Left lung (tissue), 10 donors: Measurements from ENCODE around the gene ZNF281. TPM values are rescaled to one million over a fixed set of nuclear protein-coding genes. Genes with fewer than 3 reads are reported as not detected.

Experiments
- ATAC-seq: fragments of 200-7000 bp; cut with Tn5 transposase; one replicate; pipeline ENCODE4 v1.9.1; 2020; ENCODE audit warnings: moderate library complexity
- DNase-seq, 4 donors: peaks; one replicate each; pipeline ENCODE4 v3.0.0-alpha.2; 2013 to 2020
- H3K27ac ChIP-seq, 2 donors: fragments of 200-600 bp; sonication (generic) in 1 of 2; one replicate each; pipeline versions ENCODE4 v1.5.0 to v1.8.0; 2020 to 2021
- H3K27me3 ChIP-seq, 2 donors: fragments of 200-600 bp; sonication (generic) in 1 of 2; one replicate each; pipeline versions ENCODE4 v1.5.0 to v1.8.0; 2020 to 2021
- H3K36me3 ChIP-seq, 2 donors: fragments of 200-600 bp; sonication (generic) in 1 of 2; one replicate each; pipeline versions ENCODE4 v1.5.0 to v1.8.0; 2020 to 2021
- H3K4me1 ChIP-seq, 2 donors: fragments of 200-600 bp; one replicate each; pipeline ENCODE4 v1.8.0; 2021
- H3K4me3 ChIP-seq, 2 donors: fragments of 200-600 bp; sonication (generic) in 1 of 2; one replicate each; pipeline versions ENCODE4 v1.5.0 to v1.8.0; 2020 to 2021; ENCODE audit warnings: mild to moderate bottlenecking in 1 of 2
- H3K9me3 ChIP-seq, 2 donors: fragments of 200-600 bp; sonication (generic) in 1 of 2; one replicate each; pipeline versions ENCODE4 v1.5.0 to v1.8.0; 2020 to 2021
- CTCF ChIP-seq, 2 donors: fragments of 200-600 bp; sonication (generic) in 1 of 2; IDR thresholded peaks; one replicate each; pipeline versions ENCODE4 v1.5.0 to v1.8.0; 2021; ENCODE audit warnings: antibody characterized with exemption in 2 of 2
- intact Hi-C, 2 donors: fragments of 100-400 bp; cut with DNase I; formaldehyde crosslinking; loops; one replicate each; pipeline versions ENCODE4 v1.11.2 to v1.14.2; 2022
- polyA plus RNA-seq, 6 donors: library from polyadenylated mRNA; unstranded; fragments of 120-200 nt; gene quantifications; one replicate each; pipeline ENCODE4 v1.2.1, GENCODE V29; 2013; ENCODE audit not compliant: insufficient read length in 6 of 6
- total RNA-seq, 2 donors: library from RNA; stranded (reverse); fragmentation: NEBNext Ultra II Directional; extraction: Animal tissue kit (Norgen Biotek cat#: 25700); gene quantifications; one replicate each; pipeline ENCODE4 v1.2.1, GENCODE V29; 2021
- donor health status: DM: no; HTN: yes; CAD: no.
- donor health status: DM: no; HTN: no; CAD: no.

ZNF281 gene
- total and polyA plus RNA-seq, 8 donors: 18.1 to 28.9 (median 26.3) TPM

- Histone ChIP-seq H3K4me3 (no peak overlapping the region), H3K27me3 (no peaks in the 10 kb centered on the region), H3K36me3 (no peaks in the 10 kb centered on the region), H3K27ac (no peak overlapping the region), H3K4me1 (peaks cover 0 to 11% of the 10 kb centered on the region in 2 donors), H3K9me3 (no peaks in the 10 kb centered on the region)
- no peak for TF ChIP-seq CTCF (IDR thresholded peaks at IDR 0.05)
- ATAC-seq (no peak), DNase-seq (no peak)
- intact Hi-C loops: no loop called here
These were observed 27.8 kb upstream of the ZNF281 start for GRCh38 chr1:200437556-200438203.

- intact Hi-C loops: no loop called here
These were observed 27.3 kb upstream of the ZNF281 start for GRCh38 chr1:200437088-200437487.

GRCh38 chr1:200436436-200436835 lies 26.6 kb upstream of the ZNF281 start:
- ATAC-seq (no peak), DNase-seq (no peak)
- no peaks in the 10 kb centered on the region for H3K9me3 ChIP-seq
- no peaks in the 10 kb centered on the region for H3K36me3 ChIP-seq
- intact Hi-C loops: no loop called here
- H3K4me3 ChIP-seq: no peak overlapping the region
- H3K27ac ChIP-seq: no peak overlapping the region
- H3K27me3 ChIP-seq: no peaks in the 10 kb centered on the region
- peaks cover 0 to 11% of the 10 kb centered on the region in 2 donors for H3K4me1 ChIP-seq
- TF ChIP-seq CTCF (IDR thresholded peaks at IDR 0.05): no peak

More at GRCh38 chr1:200437088-200437487, 27.3 kb upstream of the ZNF281 start:
- no peaks in the 10 kb centered on the region for H3K9me3 ChIP-seq
- H3K4me3 ChIP-seq: no peak overlapping the region
- DNase-seq: no peak
- H3K27me3 ChIP-seq: no peaks in the 10 kb centered on the region
- no peaks in the 10 kb centered on the region for H3K36me3 ChIP-seq
- H3K4me1 ChIP-seq: peaks cover 0 to 11% of the 10 kb centered on the region in 2 donors
- ATAC-seq: no peak
- no peak for TF ChIP-seq CTCF (IDR thresholded peaks at IDR 0.05)
- H3K27ac ChIP-seq: no peak overlapping the region

GRCh38 chr1:200435200-200435780 lies 25.5 kb upstream of the ZNF281 start:
- TF ChIP-seq CTCF (IDR thresholded peaks at IDR 0.05): no peak
- Histone ChIP-seq H3K9me3 (no peaks in the 10 kb centered on the region), H3K27ac (no peak overlapping the region), H3K36me3 (no peaks in the 10 kb centered on the region), H3K27me3 (no peaks in the 10 kb centered on the region), H3K4me3 (no peak overlapping the region), H3K4me1 (peaks cover 0 to 11% of the 10 kb centered on the region in 2 donors)
- DNase-seq (no peak), ATAC-seq (no peak)
- intact Hi-C loops: no loop called here

- no peak for ATAC-seq
- DNase-seq: no peak
- Histone ChIP-seq H3K4me1 (peaks cover 0 to 11% of the 10 kb centered on the region in 2 donors), H3K4me3 (no peak overlapping the region), H3K36me3 (no peaks in the 10 kb centered on the region), H3K9me3 (no peaks in the 10 kb centered on the region), H3K27me3 (no peaks in the 10 kb centered on the region), H3K27ac (no peak overlapping the region)
- TF ChIP-seq CTCF (IDR thresholded peaks at IDR 0.05): no peak
- intact Hi-C loops: no loop called here
These were observed 23.8 kb upstream of the ZNF281 start for GRCh38 chr1:200433586-200433985.
